ENCODE data around the gene OCIAD1. TPM values are rescaled to one million over a fixed set of nuclear protein-coding genes. Genes with fewer than 3 reads are reported as not detected.
A peak's percentile ranks its signal among the peaks of the same experiment; 100 is the strongest.

OCIAD1 gene
- total and polyA plus RNA-seq, 10 of the 15 experiments (the other 5 are each of a cell fraction or from before 2014, with no cell fraction given): 89.1 to 196 (median 136) TPM

DNA sequence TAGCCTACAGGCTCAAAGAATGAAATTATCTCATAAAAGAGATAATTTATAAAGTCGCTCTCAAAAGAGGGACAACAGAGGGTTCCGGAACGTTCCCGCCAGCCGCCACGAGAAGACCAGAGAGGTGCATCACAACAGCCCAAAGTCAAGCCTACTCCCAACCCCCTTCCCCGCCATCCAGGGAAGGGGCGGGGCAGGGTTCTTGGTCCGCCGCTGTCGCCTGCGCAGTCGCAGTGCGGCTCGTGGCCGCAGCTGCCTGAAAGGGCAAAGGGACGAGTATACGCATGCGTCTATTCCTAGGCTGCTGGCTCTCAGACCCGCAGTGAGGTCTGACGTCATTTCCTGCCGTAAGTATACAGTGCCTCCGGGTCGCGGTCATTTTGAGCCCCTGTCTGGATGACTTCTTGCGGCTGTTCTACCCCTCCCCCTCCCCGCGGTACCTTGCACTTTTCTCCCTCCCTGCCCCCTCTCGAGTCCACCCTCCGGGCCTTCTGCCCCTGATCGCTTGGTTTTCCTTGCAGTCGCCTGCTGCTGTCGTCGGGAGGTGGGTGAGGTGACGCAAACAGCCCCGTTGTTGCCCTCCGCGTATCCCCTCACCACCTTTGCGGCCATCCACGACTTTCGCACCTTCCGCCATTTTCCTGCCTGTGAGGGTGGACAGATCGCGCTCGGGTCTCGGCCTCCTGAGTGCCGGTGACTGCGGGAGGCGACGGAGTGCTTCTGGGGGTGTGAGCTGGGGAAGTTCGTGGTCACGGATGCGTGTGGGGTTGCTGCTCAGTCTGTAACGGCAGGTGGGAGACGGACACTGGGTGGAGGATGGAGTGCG, at the start of gene OCIAD1 (continued):
- TF ChIP-seq, protein P1, sequence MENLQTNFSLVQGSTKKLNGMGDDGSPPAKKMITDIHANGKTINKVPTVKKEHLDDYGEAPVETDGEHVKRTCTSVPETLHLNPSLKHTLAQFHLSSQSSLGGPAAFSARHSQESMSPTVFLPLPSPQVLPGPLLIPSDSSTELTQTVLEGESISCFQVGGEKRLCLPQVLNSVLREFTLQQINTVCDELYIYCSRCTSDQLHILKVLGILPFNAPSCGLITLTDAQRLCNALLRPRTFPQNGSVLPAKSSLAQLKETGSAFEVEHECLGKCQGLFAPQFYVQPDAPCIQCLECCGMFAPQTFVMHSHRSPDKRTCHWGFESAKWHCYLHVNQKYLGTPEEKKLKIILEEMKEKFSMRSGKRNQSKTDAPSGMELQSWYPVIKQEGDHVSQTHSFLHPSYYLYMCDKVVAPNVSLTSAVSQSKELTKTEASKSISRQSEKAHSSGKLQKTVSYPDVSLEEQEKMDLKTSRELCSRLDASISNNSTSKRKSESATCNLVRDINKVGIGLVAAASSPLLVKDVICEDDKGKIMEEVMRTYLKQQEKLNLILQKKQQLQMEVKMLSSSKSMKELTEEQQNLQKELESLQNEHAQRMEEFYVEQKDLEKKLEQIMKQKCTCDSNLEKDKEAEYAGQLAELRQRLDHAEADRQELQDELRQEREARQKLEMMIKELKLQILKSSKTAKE (IDR thresholded peaks at IDR 0.05; ENCODE audit: low read depth, poor library complexity, severe bottlenecking): peak; percentile 24
- TF ChIP-seq GABPA (IDR thresholded peaks at IDR 0.05; ENCODE audit: low read depth) (peak; percentile 93), BCL11A (IDR thresholded peaks at IDR 0.05; ENCODE audit: low read depth, low read length) (no peak), HDGF (IDR thresholded peaks at IDR 0.05) (peak; percentile 92), ZNF207 (IDR thresholded peaks at IDR 0.05; ENCODE audit: borderline replicate concordance) (peak; percentile 22; the same call in 1 of the 2 replicates), POLR2AphosphoS5 (IDR thresholded peaks at IDR 0.05; ENCODE audit: low read length) (peak; percentile 92), NR2C2 (IDR thresholded peaks at IDR 0.05; ENCODE audit: borderline replicate concordance, control insufficient read depth, insufficient read length, low read depth) (no peak), SUPT20H (IDR thresholded peaks at IDR 0.05; ENCODE audit: borderline replicate concordance, control insufficient read depth, low read depth, low read length) (no peak), NRF1 (conservative IDR thresholded peaks at IDR 0.05; ENCODE audit: low read depth, low read length) (peak; percentile 98), RAD21 (IDR thresholded peaks at IDR 0.05; ENCODE audit: insufficient read depth, low read depth, low read length) (no peak), ZNF217 (IDR thresholded peaks at IDR 0.05) (no peak), KAT2A (conservative IDR thresholded peaks at IDR 0.05; ENCODE audit: control insufficient read depth, low read depth, low read length) (no peak), NFXL1 (IDR thresholded peaks at IDR 0.05; ENCODE audit: borderline replicate concordance) (no peak), TCF7 (IDR thresholded peaks at IDR 0.05; ENCODE audit: borderline replicate concordance) (no peak)
- TF ChIP-seq, protein P2, sequence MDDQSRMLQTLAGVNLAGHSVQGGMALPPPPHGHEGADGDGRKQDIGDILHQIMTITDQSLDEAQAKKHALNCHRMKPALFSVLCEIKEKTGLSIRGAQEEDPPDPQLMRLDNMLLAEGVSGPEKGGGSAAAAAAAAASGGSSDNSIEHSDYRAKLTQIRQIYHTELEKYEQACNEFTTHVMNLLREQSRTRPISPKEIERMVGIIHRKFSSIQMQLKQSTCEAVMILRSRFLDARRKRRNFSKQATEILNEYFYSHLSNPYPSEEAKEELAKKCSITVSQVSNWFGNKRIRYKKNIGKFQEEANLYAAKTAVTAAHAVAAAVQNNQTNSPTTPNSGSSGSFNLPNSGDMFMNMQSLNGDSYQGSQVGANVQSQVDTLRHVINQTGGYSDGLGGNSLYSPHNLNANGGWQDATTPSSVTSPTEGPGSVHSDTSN (IDR thresholded peaks at IDR 0.05; ENCODE audit: insufficient replicate concordance, low read depth, low read length): peak; percentile 74
- TF ChIP-seq, protein P3, sequence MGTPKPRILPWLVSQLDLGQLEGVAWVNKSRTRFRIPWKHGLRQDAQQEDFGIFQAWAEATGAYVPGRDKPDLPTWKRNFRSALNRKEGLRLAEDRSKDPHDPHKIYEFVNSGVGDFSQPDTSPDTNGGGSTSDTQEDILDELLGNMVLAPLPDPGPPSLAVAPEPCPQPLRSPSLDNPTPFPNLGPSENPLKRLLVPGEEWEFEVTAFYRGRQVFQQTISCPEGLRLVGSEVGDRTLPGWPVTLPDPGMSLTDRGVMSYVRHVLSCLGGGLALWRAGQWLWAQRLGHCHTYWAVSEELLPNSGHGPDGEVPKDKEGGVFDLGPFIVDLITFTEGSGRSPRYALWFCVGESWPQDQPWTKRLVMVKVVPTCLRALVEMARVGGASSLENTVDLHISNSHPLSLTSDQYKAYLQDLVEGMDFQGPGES (IDR thresholded peaks at IDR 0.05): no peak
- TF ChIP-seq, protein P4, sequence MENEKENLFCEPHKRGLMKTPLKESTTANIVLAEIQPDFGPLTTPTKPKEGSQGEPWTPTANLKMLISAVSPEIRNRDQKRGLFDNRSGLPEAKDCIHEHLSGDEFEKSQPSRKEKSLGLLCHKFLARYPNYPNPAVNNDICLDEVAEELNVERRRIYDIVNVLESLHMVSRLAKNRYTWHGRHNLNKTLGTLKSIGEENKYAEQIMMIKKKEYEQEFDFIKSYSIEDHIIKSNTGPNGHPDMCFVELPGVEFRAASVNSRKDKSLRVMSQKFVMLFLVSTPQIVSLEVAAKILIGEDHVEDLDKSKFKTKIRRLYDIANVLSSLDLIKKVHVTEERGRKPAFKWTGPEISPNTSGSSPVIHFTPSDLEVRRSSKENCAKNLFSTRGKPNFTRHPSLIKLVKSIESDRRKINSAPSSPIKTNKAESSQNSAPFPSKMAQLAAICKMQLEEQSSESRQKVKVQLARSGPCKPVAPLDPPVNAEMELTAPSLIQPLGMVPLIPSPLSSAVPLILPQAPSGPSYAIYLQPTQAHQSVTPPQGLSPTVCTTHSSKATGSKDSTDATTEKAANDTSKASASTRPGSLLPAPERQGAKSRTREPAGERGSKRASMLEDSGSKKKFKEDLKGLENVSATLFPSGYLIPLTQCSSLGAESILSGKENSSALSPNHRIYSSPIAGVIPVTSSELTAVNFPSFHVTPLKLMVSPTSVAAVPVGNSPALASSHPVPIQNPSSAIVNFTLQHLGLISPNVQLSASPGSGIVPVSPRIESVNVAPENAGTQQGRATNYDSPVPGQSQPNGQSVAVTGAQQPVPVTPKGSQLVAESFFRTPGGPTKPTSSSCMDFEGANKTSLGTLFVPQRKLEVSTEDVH (IDR thresholded peaks at IDR 0.05; ENCODE audit: low read depth, partially characterized antibody): peak; percentile 81
- TF ChIP-seq, protein P5, sequence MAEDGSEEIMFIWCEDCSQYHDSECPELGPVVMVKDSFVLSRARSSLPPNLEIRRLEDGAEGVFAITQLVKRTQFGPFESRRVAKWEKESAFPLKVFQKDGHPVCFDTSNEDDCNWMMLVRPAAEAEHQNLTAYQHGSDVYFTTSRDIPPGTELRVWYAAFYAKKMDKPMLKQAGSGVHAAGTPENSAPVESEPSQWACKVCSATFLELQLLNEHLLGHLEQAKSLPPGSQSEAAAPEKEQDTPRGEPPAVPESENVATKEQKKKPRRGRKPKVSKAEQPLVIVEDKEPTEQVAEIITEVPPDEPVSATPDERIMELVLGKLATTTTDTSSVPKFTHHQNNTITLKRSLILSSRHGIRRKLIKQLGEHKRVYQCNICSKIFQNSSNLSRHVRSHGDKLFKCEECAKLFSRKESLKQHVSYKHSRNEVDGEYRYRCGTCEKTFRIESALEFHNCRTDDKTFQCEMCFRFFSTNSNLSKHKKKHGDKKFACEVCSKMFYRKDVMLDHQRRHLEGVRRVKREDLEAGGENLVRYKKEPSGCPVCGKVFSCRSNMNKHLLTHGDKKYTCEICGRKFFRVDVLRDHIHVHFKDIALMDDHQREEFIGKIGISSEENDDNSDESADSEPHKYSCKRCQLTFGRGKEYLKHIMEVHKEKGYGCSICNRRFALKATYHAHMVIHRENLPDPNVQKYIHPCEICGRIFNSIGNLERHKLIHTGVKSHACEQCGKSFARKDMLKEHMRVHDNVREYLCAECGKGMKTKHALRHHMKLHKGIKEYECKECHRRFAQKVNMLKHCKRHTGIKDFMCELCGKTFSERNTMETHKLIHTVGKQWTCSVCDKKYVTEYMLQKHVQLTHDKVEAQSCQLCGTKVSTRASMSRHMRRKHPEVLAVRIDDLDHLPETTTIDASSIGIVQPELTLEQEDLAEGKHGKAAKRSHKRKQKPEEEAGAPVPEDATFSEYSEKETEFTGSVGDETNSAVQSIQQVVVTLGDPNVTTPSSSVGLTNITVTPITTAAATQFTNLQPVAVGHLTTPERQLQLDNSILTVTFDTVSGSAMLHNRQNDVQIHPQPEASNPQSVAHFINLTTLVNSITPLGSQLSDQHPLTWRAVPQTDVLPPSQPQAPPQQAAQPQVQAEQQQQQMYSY (CRISPR knock-in tag; IDR thresholded peaks at IDR 0.05): no peak

Measured in GM12878 (cell line).